ENCODE measurements around the gene STRBP.
"Not testable (repeated sequence)": the region's sequence is repeated elsewhere in the genome, so short reads cannot be mapped to it uniquely, and the experiment has no call there.

STRBP gene

GRCh38 chr9:123296174-123296573 is 27.8 kb upstream of the STRBP start:
- Mint-ChIP-seq H3K36me3 (ENCODE audit: low read depth) (no peaks in the 10 kb centered on the region), H3K27ac (no peak overlapping the region), H3K27me3 (no peaks in the 10 kb centered on the region), H3K4me3 (no peak overlapping the region), H3K4me1 (no peaks in the 10 kb centered on the region), H3K9me3 (no peaks in the 10 kb centered on the region)
- ATAC-seq (no peak), DNase-seq (no peak)

GRCh38 chr9:123291736-123292135 is 23.4 kb upstream of the STRBP start:
- no peak overlapping the region for H3K4me3 Mint-ChIP-seq
- H3K36me3 Mint-ChIP-seq (ENCODE audit: low read depth), result no peaks in the 10 kb centered on the region
- no peak for ATAC-seq
- peaks cover 1% of the 10 kb centered on the region for H3K27me3 Mint-ChIP-seq
- DNase-seq, result no peak
- no peaks in the 10 kb centered on the region for H3K9me3 Mint-ChIP-seq
- H3K27ac Mint-ChIP-seq, result no peak overlapping the region
- H3K4me1 Mint-ChIP-seq, result no peaks in the 10 kb centered on the region

DNA sequence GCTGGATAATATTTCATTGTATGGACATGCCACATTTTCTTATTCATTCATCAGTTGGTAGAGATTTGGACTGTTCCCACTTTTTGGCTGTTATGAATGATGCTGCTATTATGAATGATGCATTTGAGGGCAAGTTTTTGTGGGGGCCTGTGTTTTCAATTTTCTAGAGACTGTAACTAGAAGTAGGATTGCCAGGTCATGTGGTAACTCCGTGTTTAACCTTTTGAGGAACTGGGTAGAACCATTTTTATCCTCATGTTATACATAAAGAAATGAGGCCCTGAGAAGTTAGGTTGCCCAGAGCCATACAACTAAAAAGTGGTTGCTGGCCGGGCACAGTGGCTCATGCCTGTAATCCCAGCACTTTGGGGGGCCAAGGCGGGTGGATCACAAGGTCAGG is 22.4 kb upstream of the STRBP start:
- no peak for ATAC-seq
- no peaks in the 10 kb centered on the region for H3K36me3 Mint-ChIP-seq (ENCODE audit: low read depth)
- H3K9me3 Mint-ChIP-seq, result no peaks in the 10 kb centered on the region
- peaks cover 1% of the 10 kb centered on the region for H3K27me3 Mint-ChIP-seq
- H3K27ac Mint-ChIP-seq, result no peak overlapping the region
- no peaks in the 10 kb centered on the region for H3K4me1 Mint-ChIP-seq
- DNase-seq, result no peak
- H3K4me3 Mint-ChIP-seq, result no peak overlapping the region

- no peaks in the 10 kb centered on the region for H3K4me1 Mint-ChIP-seq
- no peak overlapping the region for H3K27ac Mint-ChIP-seq
- H3K36me3 Mint-ChIP-seq (ENCODE audit: low read depth), result no peaks in the 10 kb centered on the region
- no peaks in the 10 kb centered on the region for H3K9me3 Mint-ChIP-seq
- no peak overlapping the region for H3K4me3 Mint-ChIP-seq
- H3K27me3 Mint-ChIP-seq, result peaks cover 1% of the 10 kb centered on the region
- no peak for DNase-seq
- no peak for ATAC-seq
Observed at GRCh38 chr9:123287639-123288038, 19.3 kb upstream of the STRBP start.

DNA sequence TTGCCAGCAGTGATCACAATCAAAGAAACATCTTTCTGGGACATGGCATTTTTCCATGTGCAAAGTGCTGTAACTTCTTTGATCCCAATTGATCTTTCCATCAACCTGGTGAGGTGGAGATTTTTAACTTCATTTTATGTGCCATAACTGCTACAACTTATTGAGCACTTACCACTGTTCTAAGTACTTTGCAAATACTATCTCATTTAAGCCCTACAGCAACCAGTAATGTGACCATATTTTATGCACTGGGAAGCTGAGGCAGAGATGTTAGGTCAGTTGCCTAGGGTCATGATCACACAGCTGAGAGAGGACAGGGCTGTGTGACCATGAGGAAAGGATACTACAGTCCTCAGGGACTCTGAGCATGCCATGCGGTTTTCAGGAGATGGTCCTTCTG is 17.9 kb upstream of the STRBP start:
- H3K9me3 Mint-ChIP-seq, result no peaks in the 10 kb centered on the region
- no peak overlapping the region for H3K27ac Mint-ChIP-seq
- peaks cover 1% of the 10 kb centered on the region for H3K27me3 Mint-ChIP-seq
- H3K36me3 Mint-ChIP-seq (ENCODE audit: low read depth), result no peaks in the 10 kb centered on the region
- no peak for ATAC-seq
- no peaks in the 10 kb centered on the region for H3K4me1 Mint-ChIP-seq
- no peak for DNase-seq
- no peak overlapping the region for H3K4me3 Mint-ChIP-seq

GRCh38 chr9:123284656-123285055 is 16.3 kb upstream of the STRBP start:
- Mint-ChIP-seq H3K27me3 (peaks cover 3% of the 10 kb centered on the region), H3K36me3 (ENCODE audit: low read depth) (no peaks in the 10 kb centered on the region), H3K27ac (no peak overlapping the region), H3K9me3 (no peaks in the 10 kb centered on the region), H3K4me1 (no peaks in the 10 kb centered on the region), H3K4me3 (no peak overlapping the region)
- DNase-seq (no peak), ATAC-seq (no peak)

- peaks cover 1% of the 10 kb centered on the region for H3K27me3 Mint-ChIP-seq
- H3K4me1 Mint-ChIP-seq, result peaks cover 11% of the 10 kb centered on the region
- no peak for ATAC-seq
- H3K9me3 Mint-ChIP-seq, result peaks cover 8% of the 10 kb centered on the region
- no peak overlapping the region for H3K4me3 Mint-ChIP-seq
- no peak overlapping the region for H3K27ac Mint-ChIP-seq
- H3K36me3 Mint-ChIP-seq (ENCODE audit: low read depth), result no peaks in the 10 kb centered on the region
- DNase-seq, result no peak
Observed at GRCh38 chr9:123283455-123283854, 15.1 kb upstream of the STRBP start.

DNA sequence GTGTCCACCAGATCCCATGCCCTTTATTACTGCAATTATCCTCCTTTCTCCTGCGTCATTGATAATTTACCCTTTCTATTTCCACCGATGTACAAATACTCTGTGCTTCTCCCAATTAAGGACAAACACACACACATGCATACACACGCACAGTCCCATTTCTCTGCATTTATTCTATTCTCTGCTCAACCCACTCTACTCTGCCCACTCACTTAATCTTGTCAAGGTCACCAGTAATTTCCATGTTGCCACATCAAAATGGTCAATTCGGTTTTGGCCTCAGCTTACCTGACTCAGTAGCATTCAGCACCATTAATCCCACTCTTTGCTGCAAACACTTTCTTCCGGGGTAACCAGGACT is 14.6 kb upstream of the STRBP start:
- Mint-ChIP-seq H3K36me3 (ENCODE audit: low read depth) (no peaks in the 10 kb centered on the region), H3K9me3 (peaks cover 8% of the 10 kb centered on the region), H3K27ac (no peak overlapping the region), H3K4me3 (no peak overlapping the region), H3K4me1 (peaks cover 15% of the 10 kb centered on the region), H3K27me3 (peaks cover 1% of the 10 kb centered on the region)
- no peak for ATAC-seq
- no peak for DNase-seq

GRCh38 chr9:123282362-123283047 is 14.1 kb upstream of the STRBP start:
- DNase-seq, result no peak
- Mint-ChIP-seq H3K4me3 (no peak overlapping the region), H3K4me1 (peaks cover 20% of the 10 kb centered on the region), H3K36me3 (ENCODE audit: low read depth) (no peaks in the 10 kb centered on the region), H3K9me3 (peaks cover 8% of the 10 kb centered on the region), H3K27me3 (peaks cover 1% of the 10 kb centered on the region), H3K27ac (no peak overlapping the region)
- no peak for ATAC-seq

DNA sequence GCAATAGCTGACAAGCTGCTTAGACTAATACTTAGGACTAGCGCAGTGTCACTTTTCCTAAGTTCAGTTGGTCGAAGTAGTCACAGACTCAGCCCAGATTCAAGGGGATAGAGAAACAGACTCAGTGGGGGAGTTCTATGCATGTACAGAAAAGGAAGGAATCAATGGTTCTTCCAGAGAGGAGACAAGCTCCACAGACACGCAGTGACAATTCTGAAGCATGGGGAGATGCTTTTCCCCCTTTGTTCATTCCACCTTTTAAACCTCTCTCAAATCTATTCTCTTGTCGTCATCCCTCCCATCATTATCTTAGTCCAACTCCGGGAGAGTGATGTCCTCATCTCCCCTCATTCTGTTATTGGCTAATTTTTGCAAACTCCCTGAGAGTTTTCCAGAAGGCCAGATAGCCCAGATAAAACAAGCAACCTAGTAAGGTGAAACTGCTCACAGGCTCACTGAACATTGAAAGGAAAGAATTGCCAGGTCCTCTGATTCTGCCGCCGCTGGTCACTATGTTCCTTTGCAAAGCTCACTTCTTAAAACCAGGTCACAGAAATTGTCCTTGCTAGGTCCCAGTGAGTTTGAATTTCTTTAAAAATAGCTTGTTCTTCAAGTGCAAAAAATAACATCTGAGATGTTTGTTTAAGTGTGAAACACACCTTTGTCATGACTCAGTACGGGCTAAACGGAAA is 13.4 kb upstream of the STRBP start:
- Mint-ChIP-seq H3K27me3 (peaks cover 1% of the 10 kb centered on the region), H3K36me3 (ENCODE audit: low read depth) (no peaks in the 10 kb centered on the region), H3K4me3 (no peak overlapping the region), H3K9me3 (peaks cover 8% of the 10 kb centered on the region), H3K27ac (no peak overlapping the region), H3K4me1 (peaks cover 21% of the 10 kb centered on the region)
- DNase-seq, result no peak
- no peak for ATAC-seq

DNA sequence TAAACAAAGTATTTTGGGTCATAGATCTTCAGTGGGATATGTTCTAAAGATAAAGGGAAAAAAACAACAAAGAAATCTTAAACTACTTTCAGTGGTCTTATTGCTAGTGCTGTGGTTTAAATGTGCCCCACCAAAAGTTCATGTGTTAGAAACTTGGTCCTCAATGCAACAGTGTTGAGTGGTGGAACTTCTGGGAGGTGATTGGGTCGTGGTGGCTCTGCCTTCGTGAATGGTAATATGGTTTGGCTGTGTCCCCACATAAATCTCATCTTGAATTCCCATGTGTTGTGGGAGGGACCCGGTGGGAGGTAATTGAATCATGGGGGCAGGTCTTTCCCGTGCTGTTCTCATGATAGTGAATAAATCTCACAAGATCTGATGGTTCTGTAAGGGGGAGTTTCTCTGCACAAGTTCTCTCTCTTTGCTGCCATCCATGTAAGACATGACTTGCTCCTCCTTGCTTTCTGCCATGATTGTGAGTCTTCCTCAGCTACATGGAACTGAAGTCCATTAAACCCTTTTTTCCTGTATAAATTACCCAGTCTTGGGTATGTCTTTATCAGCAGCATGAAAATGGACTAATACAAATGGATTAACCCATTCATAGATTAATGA is 10.6 kb upstream of the STRBP start:
- not testable (repeated sequence) for DNase-seq; H3K27me3 Mint-ChIP-seq; H3K36me3 Mint-ChIP-seq (ENCODE audit: low read depth); H3K9me3 Mint-ChIP-seq
- Mint-ChIP-seq H3K4me3 (peak overlapping the region; percentile 19), H3K27ac (peak overlapping the region; percentile 61), H3K4me1 (peaks cover 24% of the 10 kb centered on the region)
- peak; percentile 79 for ATAC-seq

DNA sequence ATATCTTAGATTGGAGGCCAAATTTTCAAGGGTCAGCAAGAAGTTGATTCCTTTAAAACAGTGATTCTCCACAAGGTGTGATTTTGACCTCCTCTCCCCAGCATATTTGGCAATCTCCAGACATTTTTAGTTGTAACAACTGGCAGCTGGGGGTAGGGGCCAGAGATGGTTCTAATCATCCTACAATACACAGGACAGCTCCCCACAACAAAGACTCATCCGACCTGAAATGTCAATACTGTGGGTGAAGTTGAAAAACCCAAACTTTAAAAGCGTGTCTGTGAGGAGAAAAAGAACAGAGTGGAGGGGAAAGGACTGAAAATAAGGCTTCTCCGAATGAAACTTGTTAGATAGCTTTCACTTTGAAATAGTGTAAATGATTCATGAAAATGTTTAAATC is 10.0 kb upstream of the STRBP start:
- peak overlapping the region; percentile 19 for H3K4me3 Mint-ChIP-seq
- ATAC-seq (peak; percentile 78), DNase-seq (no peak)
- H3K36me3 Mint-ChIP-seq (ENCODE audit: low read depth), result no peaks in the 10 kb centered on the region
- peaks cover 1% of the 10 kb centered on the region for H3K27me3 Mint-ChIP-seq
- H3K9me3 Mint-ChIP-seq, result peaks cover 8% of the 10 kb centered on the region
- H3K4me1 Mint-ChIP-seq, result peaks cover 24% of the 10 kb centered on the region
- H3K27ac Mint-ChIP-seq, result peak overlapping the region; percentile 61

DNA sequence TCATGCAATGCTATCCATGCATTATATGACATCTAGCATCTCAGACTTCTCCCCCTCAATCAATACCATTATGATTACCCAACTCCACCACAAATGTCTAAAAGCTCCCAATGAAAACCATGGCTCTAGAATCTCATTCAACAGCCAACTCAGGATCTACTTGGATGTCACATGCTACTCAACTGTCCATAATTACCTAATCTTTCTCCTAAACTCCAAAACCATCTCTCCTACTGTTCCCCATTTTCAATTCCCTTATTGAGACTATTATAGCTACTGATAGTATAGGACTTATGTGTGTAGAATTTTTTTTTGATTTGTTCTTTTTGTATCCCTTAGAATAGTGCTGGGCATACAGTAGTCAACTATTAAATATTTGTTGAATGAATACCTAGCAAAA is 8.2 kb upstream of the STRBP start:
- Mint-ChIP-seq H3K4me3 (no peak overlapping the region), H3K27ac (no peak overlapping the region), H3K4me1 (peaks cover 24% of the 10 kb centered on the region), H3K27me3 (peaks cover 1% of the 10 kb centered on the region), H3K36me3 (ENCODE audit: low read depth) (no peaks in the 10 kb centered on the region), H3K9me3 (peaks cover 8% of the 10 kb centered on the region)
- ATAC-seq (no peak), DNase-seq (no peak)

GRCh38 chr9:123271133-123271532 is 2.7 kb upstream of the STRBP start:
- not testable (repeated sequence) for H3K36me3 Mint-ChIP-seq (ENCODE audit: low read depth); H3K9me3 Mint-ChIP-seq; DNase-seq; H3K27ac Mint-ChIP-seq; H3K27me3 Mint-ChIP-seq; H3K4me3 Mint-ChIP-seq; ATAC-seq
- peaks cover 23% of the 10 kb centered on the region for H3K4me1 Mint-ChIP-seq

- Mint-ChIP-seq H3K4me3 (peak overlapping the region; percentile 60), H3K9me3 (no peaks in the 10 kb centered on the region), H3K27me3 (no peaks in the 10 kb centered on the region), H3K4me1 (peaks cover 30% of the 10 kb centered on the region), H3K36me3 (ENCODE audit: low read depth) (no peaks in the 10 kb centered on the region), H3K27ac (no peak overlapping the region)
- no peak for ATAC-seq
- no peak for DNase-seq
Observed at GRCh38 chr9:123269281-123269680, 895 bp upstream of the STRBP start.
